ENCODE results near the gene EPHB1.
"Not testable (repeated sequence)": the region's sequence is repeated elsewhere in the genome, so short reads cannot be mapped to it uniquely, and the experiment has no call there.

The EPHB1 gene

GRCh38 chr3:135039536-135039935 lies 244.5 kb downstream of the EPHB1 start:
- not testable (repeated sequence) for DNase-seq

- no peak for DNase-seq
Observed at GRCh38 chr3:135040321-135041240, 245.5 kb downstream of the EPHB1 start.

- DNase-seq = no peak
Observed at GRCh38 chr3:135041601-135042000, 246.5 kb downstream of the EPHB1 start.

GRCh38 chr3:135047061-135047460 lies 252.0 kb downstream of the EPHB1 start:
- no peak for DNase-seq

- no peak for DNase-seq
Observed at GRCh38 chr3:135050536-135050935, 255.5 kb downstream of the EPHB1 start.

GRCh38 chr3:135051409-135051973 lies 256.4 kb downstream of the EPHB1 start:
- no peak for DNase-seq

- no peak for DNase-seq
Observed at GRCh38 chr3:135055449-135055848, 260.4 kb downstream of the EPHB1 start.

GRCh38 chr3:135056084-135056730 lies 261.1 kb downstream of the EPHB1 start:
- DNase-seq = no peak

GRCh38 chr3:135056733-135057310 lies 261.8 kb downstream of the EPHB1 start:
- DNase-seq = no peak

GRCh38 chr3:135057996-135058395 lies 262.9 kb downstream of the EPHB1 start:
- DNase-seq = no peak

GRCh38 chr3:135059580-135059979 lies 264.5 kb downstream of the EPHB1 start:
- DNase-seq = no peak

GRCh38 chr3:135066844-135067727 lies 272.0 kb downstream of the EPHB1 start:
- DNase-seq = not testable (repeated sequence)

- no peak for DNase-seq
Observed at GRCh38 chr3:135068011-135068410, 273.0 kb downstream of the EPHB1 start.

- DNase-seq = no peak
Observed at GRCh38 chr3:135069406-135069805, 274.3 kb downstream of the EPHB1 start.

GRCh38 chr3:135071483-135071882 lies 276.4 kb downstream of the EPHB1 start:
- DNase-seq = no peak

GRCh38 chr3:135072431-135072830 lies 277.4 kb downstream of the EPHB1 start:
- no peak for DNase-seq

- DNase-seq = no peak
Observed at GRCh38 chr3:135075157-135075556, 280.1 kb downstream of the EPHB1 start.

GRCh38 chr3:135076341-135076740 lies 281.3 kb downstream of the EPHB1 start:
- DNase-seq = no peak

GRCh38 chr3:135077186-135077585 lies 282.1 kb downstream of the EPHB1 start:
- DNase-seq = no peak

GRCh38 chr3:135078283-135078682 lies 283.2 kb downstream of the EPHB1 start:
- no peak for DNase-seq

- no peak for DNase-seq
Observed at GRCh38 chr3:135079095-135079494, 284.0 kb downstream of the EPHB1 start.
